ENCODE data around the gene SLA2. TPM values are rescaled to one million over a fixed set of nuclear protein-coding genes. Genes with fewer than 3 reads are reported as not detected.

Gene SLA2
- total RNA-seq, 1 donor from 2014 or later, result 0.21 TPM

- H3K4me3 Mint-ChIP-seq, result no peak overlapping the region
- no peak overlapping the region for H3K4me2 ChIP-seq
- H3K9ac ChIP-seq, result no peak overlapping the region
- H2AFZ ChIP-seq (replicated peaks), result no peak overlapping the region
- no peaks in the 10 kb centered on the region for H3K27me3 ChIP-seq
- no peak overlapping the region for H3K27ac ChIP-seq
- H3K4me1 Mint-ChIP-seq, result no peaks in the 10 kb centered on the region
- no peaks in the 10 kb centered on the region for H3K79me2 ChIP-seq (ENCODE audit: low read depth)
- DNase-seq (ENCODE audit: low spot score), result no peak
- no peaks in the 10 kb centered on the region for H3K27me3 Mint-ChIP-seq (ENCODE audit: insufficient read depth, low read depth)
- no peaks in the 10 kb centered on the region for H3K9me3 Mint-ChIP-seq
- H3K27ac Mint-ChIP-seq, result no peak overlapping the region
- H3K36me3 Mint-ChIP-seq, result peaks cover 6% of the 10 kb centered on the region
- H4K20me1 ChIP-seq (ENCODE audit: low read depth), result no peaks in the 10 kb centered on the region
- H3K9me3 ChIP-seq (ENCODE audit: low read depth), result no peaks in the 10 kb centered on the region
- no peak for TF ChIP-seq EZH2 (IDR thresholded peaks at IDR 0.05)
- no peak for TF ChIP-seq CTCF (IDR thresholded peaks at IDR 0.05)
- no peak for TF ChIP-seq EZH2phosphoT487 (IDR thresholded peaks at IDR 0.05)
- H3K36me3 ChIP-seq, result no peaks in the 10 kb centered on the region
- peaks cover 5% of the 10 kb centered on the region for H3F3A ChIP-seq (ENCODE audit: low read depth)
- H3K4me3 ChIP-seq, result no peak overlapping the region
- no peaks in the 10 kb centered on the region for H3K4me1 ChIP-seq
Measured at GRCh38 chr20:36663031-36663430, 17.0 kb upstream of the SLA2 start.

- H3K36me3 ChIP-seq, result no peaks in the 10 kb centered on the region
- no peaks in the 10 kb centered on the region for H3K9me3 ChIP-seq (ENCODE audit: low read depth)
- TF ChIP-seq EZH2 (IDR thresholded peaks at IDR 0.05) (no peak), EZH2phosphoT487 (IDR thresholded peaks at IDR 0.05) (no peak), CTCF (IDR thresholded peaks at IDR 0.05) (no peak)
- no peaks in the 10 kb centered on the region for H3K9me3 Mint-ChIP-seq
- no peak overlapping the region for H3K9ac ChIP-seq
- peaks cover 8% of the 10 kb centered on the region for H3K36me3 Mint-ChIP-seq
- H3K27me3 ChIP-seq, result no peaks in the 10 kb centered on the region
- no peaks in the 10 kb centered on the region for H3K79me2 ChIP-seq (ENCODE audit: low read depth)
- no peak overlapping the region for H3K27ac Mint-ChIP-seq
- H3F3A ChIP-seq (ENCODE audit: low read depth), result no peaks in the 10 kb centered on the region
- H3K4me2 ChIP-seq, result no peak overlapping the region
- no peak overlapping the region for H2AFZ ChIP-seq (replicated peaks)
- no peak overlapping the region for H3K4me3 ChIP-seq
- no peak overlapping the region for H3K27ac ChIP-seq
- no peaks in the 10 kb centered on the region for H3K4me1 Mint-ChIP-seq
- no peak overlapping the region for H3K4me3 Mint-ChIP-seq
- H4K20me1 ChIP-seq (ENCODE audit: low read depth), result no peaks in the 10 kb centered on the region
- no peaks in the 10 kb centered on the region for H3K27me3 Mint-ChIP-seq (ENCODE audit: insufficient read depth, low read depth)
- peaks cover 4% of the 10 kb centered on the region for H3K4me1 ChIP-seq
- DNase-seq (ENCODE audit: low spot score), result no peak
Measured at GRCh38 chr20:36658300-36658699, 12.3 kb upstream of the SLA2 start.

- Mint-ChIP-seq H3K27me3 (ENCODE audit: insufficient read depth, low read depth) (no peaks in the 10 kb centered on the region), H3K4me1 (no peaks in the 10 kb centered on the region), H3K27ac (peak overlapping the region; percentile 2), H3K36me3 (peaks cover 11% of the 10 kb centered on the region), H3K9me3 (no peaks in the 10 kb centered on the region), H3K4me3 (no peak overlapping the region)
- Histone ChIP-seq H3K4me3 (no peak overlapping the region), H3K9ac (no peak overlapping the region), H3K79me2 (ENCODE audit: low read depth) (no peaks in the 10 kb centered on the region), H3K9me3 (ENCODE audit: low read depth) (no peaks in the 10 kb centered on the region), H3K27me3 (no peaks in the 10 kb centered on the region), H3K27ac (no peak overlapping the region), H3K4me1 (peaks cover 4% of the 10 kb centered on the region), H2AFZ (replicated peaks) (no peak overlapping the region), H3K4me2 (no peak overlapping the region), H3F3A (ENCODE audit: low read depth) (no peaks in the 10 kb centered on the region), H4K20me1 (ENCODE audit: low read depth) (no peaks in the 10 kb centered on the region), H3K36me3 (no peaks in the 10 kb centered on the region)
- DNase-seq (ENCODE audit: low spot score), result no peak
- no peak for TF ChIP-seq EZH2 (IDR thresholded peaks at IDR 0.05)
- TF ChIP-seq CTCF (IDR thresholded peaks at IDR 0.05), result no peak
- TF ChIP-seq EZH2phosphoT487 (IDR thresholded peaks at IDR 0.05), result no peak
Measured at GRCh38 chr20:36656733-36657132, 10.7 kb upstream of the SLA2 start.
